ENCODE measurements around the gene PHYHD1. TPM values are rescaled to one million over a fixed set of nuclear protein-coding genes. Genes with fewer than 3 reads are reported as not detected.
"Not testable (repeated sequence)": the region's sequence is repeated elsewhere in the genome, so short reads cannot be mapped to it uniquely, and the experiment has no call there.

PHYHD1 gene
- total RNA-seq, 1 donor = 9.9 TPM

DNA sequence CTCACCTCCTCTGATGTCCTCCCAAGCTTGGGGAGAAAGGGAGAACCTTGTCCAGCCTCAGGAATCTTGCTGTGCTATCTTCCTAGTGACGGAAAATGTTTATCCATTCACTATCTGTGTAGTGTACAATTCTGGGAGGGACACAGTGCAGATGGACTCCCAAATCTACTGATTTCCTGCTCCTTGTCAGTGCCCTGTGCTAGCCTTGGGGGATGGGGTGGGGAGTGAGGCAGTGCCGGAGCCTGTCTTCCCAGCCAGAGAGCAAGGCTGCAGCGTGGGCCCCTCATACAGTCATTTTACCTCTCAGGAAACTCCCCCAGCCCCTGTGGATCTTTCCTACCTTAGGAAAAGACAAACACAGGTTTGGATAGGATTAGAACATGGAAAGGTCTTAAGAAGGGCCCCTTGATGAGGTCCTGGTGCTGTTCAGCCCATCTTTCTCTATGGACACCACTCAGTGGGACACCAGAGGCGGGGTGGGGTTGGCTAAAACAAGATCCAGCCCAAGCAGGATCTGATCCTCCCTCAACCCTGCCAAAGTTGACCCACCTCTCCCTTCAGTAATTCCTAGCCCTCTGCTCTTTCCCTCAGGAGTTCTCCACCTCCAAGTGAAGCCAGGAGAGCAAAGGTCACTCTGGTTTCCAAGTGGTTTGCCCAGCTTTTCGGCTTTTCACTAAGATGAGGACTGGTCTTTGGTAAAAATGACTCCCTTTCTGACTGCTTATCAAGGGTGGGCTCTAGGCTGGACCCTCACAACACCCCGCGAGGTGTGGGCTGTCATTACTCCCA lies 23.2 kb downstream of the PHYHD1 start:
- peak; percentile 30 for DNase-seq (ENCODE audit: low read depth)
- no peak for TF ChIP-seq CTCF (IDR thresholded peaks at IDR 0.05; ENCODE audit: insufficient read depth, low read depth, low read length)
- no peak overlapping the region for H3K4me3 ChIP-seq (ENCODE audit: low read depth, low read length)

GRCh38 chr9:128944966-128945365 lies 24.2 kb downstream of the PHYHD1 start:
- H3K4me3 ChIP-seq (ENCODE audit: low read depth, low read length); DNase-seq (ENCODE audit: low read depth): not testable (repeated sequence)

GRCh38 chr9:128945798-128946501 lies 25.2 kb downstream of the PHYHD1 start:
- DNase-seq (ENCODE audit: low read depth) = no peak
- no peak for TF ChIP-seq CTCF (IDR thresholded peaks at IDR 0.05; ENCODE audit: insufficient read depth, low read depth, low read length)
- no peak overlapping the region for H3K4me3 ChIP-seq (ENCODE audit: low read depth, low read length)

GRCh38 chr9:128946571-128947276 lies 25.9 kb downstream of the PHYHD1 start:
- H3K4me3 ChIP-seq (ENCODE audit: low read depth, low read length) = peak overlapping the region; percentile 97
- no peak for TF ChIP-seq CTCF (IDR thresholded peaks at IDR 0.05; ENCODE audit: insufficient read depth, low read depth, low read length)
- peak; percentile 21 for DNase-seq (ENCODE audit: low read depth)

DNA sequence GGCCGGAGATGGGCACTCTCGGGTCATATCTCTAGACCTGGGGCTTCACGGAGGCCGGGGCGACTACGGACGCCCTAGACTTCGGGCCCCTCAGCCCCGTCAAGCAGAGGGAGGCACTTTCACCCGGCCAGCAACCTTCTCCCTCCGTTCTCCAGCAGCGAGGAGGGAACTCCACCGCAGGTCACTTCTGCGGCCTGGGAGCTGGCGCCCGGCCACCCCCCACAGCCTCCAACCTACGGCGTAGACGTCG lies 26.4 kb downstream of the PHYHD1 start:
- TF ChIP-seq CTCF (IDR thresholded peaks at IDR 0.05; ENCODE audit: insufficient read depth, low read depth, low read length) = no peak
- peak overlapping the region; percentile 97 for H3K4me3 ChIP-seq (ENCODE audit: low read depth, low read length)
- DNase-seq (ENCODE audit: low read depth) = no peak

GRCh38 chr9:128947527-128948301 lies 26.9 kb downstream of the PHYHD1 start, which contains the start of the genes DOLK and NUP188:
Gene DOLK, minus strand, starts transcription at chr9:128947603. Its CDS starts 300 bp downstream, at chr9:128947303.
Gene NUP188, plus strand, starts transcription at chr9:128947699. Its CDS starts 21 bp downstream, at chr9:128947720.
- peak within 1 kb of the TSS; percentile 97 for H3K4me3 ChIP-seq (ENCODE audit: low read depth, low read length)
- TF ChIP-seq CTCF (IDR thresholded peaks at IDR 0.05; ENCODE audit: insufficient read depth, low read depth, low read length) = no peak
- peak; percentile 91 for DNase-seq (ENCODE audit: low read depth)

- DNase-seq (ENCODE audit: low read depth); H3K4me3 ChIP-seq (ENCODE audit: low read depth, low read length): not testable (repeated sequence)
These were observed 40.6 kb downstream of the PHYHD1 start for GRCh38 chr9:128961403-128961802.
